ENCODE data around the gene PRR14. TPM values are rescaled to one million over a fixed set of nuclear protein-coding genes. Genes with fewer than 3 reads are reported as not detected.

PRR14 gene
- total and polyA plus RNA-seq, 2 of the 4 experiments (the other 2 are of a cell fraction) = 1.4 to 11.9 TPM

GRCh38 chr16:30649725-30650368, 913 bp upstream of the PRR14 start (continued):
- TF ChIP-seq RFX5 (IDR thresholded peaks at IDR 0.05; ENCODE audit: low read depth, low read length) = no peak

- peak overlapping the region; percentile 84 for H3K4me3 ChIP-seq (ENCODE audit: insufficient read depth, low read depth, low read length)
- H4K8ac ChIP-seq (ENCODE audit: low read depth in 2 of 2, low read length in 2 of 2) = peak overlapping the region; percentile 64 to 85
- peak overlapping the region; percentile 68 for H3K18ac ChIP-seq (ENCODE audit: low read depth, low read length)
- peak overlapping the region; percentile 63 for H3K56ac ChIP-seq (ENCODE audit: extremely low read depth, insufficient read depth, low read length)
- peak overlapping the region; percentile 88 for H2AK9ac ChIP-seq (replicated peaks; ENCODE audit: low read depth, low read length, poor library complexity)
- no peak overlapping the region for H2BK20ac ChIP-seq (ENCODE audit: low read depth, low read length)
- WGBS, 2 experiments (ENCODE audit: extremely low coverage in 2 of 2, insufficient read length in 1 of 2) = 0% methylated on average over 35 of the region's 71 CpGs; no CpG with 5 or more reads in 1 of the 2 experiments
- H4K20me1 ChIP-seq (ENCODE audit: insufficient read depth, low read length) = no peaks in the 10 kb centered on the region
- H4K91ac ChIP-seq (ENCODE audit: insufficient read depth, low read depth, low read length) = peak overlapping the region; percentile 29; the same call in 1 of the 2 replicates
- peak overlapping the region; percentile 94 for H3K23ac ChIP-seq (ENCODE audit: low read depth, low read length)
- peak overlapping the region; percentile 96 for H2AFZ ChIP-seq (replicated peaks; ENCODE audit: low read length, poor library complexity)
- ChIA-PET CTCF (interaction anchor here (1.2 kb wide), 1 partner anchor 17 kb away, joined by 3 read pairs; no protein-coding TSS in a partner anchor), POLR2A (ENCODE audit: unreplicated experiment) (no interaction called here)
- ATAC-seq (ENCODE audit: low read depth) = peak; percentile 79
- peaks cover 17 to 35% of the 10 kb centered on the region in 2 experiments for H3K79me1 ChIP-seq (ENCODE audit: low read depth in 1 of 2, low read length in 2 of 2)
- no peaks in the 10 kb centered on the region for H3K9me3 ChIP-seq (ENCODE audit: control insufficient read depth, insufficient read depth, low read length)
- in situ Hi-C loops (cut with MboI; ENCODE audit: low sequenced_read_pairs) (no loop called here), intact Hi-C loops (cut with micrococcal nuclease) (loop anchor here (2.0 kb wide), 1 partner anchor 125 kb away; the partner anchor contains the start of gene ZNF768), dilution Hi-C loops (cut with HindIII; ENCODE audit: low sequenced_read_pairs, unreplicated experiment) (no loop called here)
- no TSS peak for BruUV-seq (replicated peaks)
- H2AK5ac ChIP-seq (ENCODE audit: low read depth, low read length) = peak overlapping the region; percentile 88
- peak overlapping the region; percentile 80 for H4K5ac ChIP-seq (ENCODE audit: low read depth, low read length)
- peak overlapping the region; percentile 86 for H3K14ac ChIP-seq (replicated peaks; ENCODE audit: low read depth, low read length)
- peak overlapping the region; percentile 95 for H3K4me2 ChIP-seq (ENCODE audit: low read depth, low read length)
- peaks cover 6% of the 10 kb centered on the region; the same call in 1 of the 2 replicates for H3K4me1 ChIP-seq (ENCODE audit: control insufficient read depth, insufficient read depth, low read length)
- H3K4ac ChIP-seq (ENCODE audit: low read depth, low read length) = peak overlapping the region; percentile 83
- peaks cover 26% of the 10 kb centered on the region for H3K36me3 ChIP-seq (ENCODE audit: control insufficient read depth, insufficient read depth, low read length)
- TF ChIP-seq SMC3 (IDR thresholded peaks at IDR 0.05; ENCODE audit: low read depth, low read length) (peak; percentile 22), BHLHE40 (IDR thresholded peaks at IDR 0.05; ENCODE audit: low read depth, low read length) (0 out of 2 replicates have a peak, but pooled peaks have one; percentile 2), CEBPB (IDR thresholded peaks at IDR 0.05; ENCODE audit: low read depth, low read length) (no peak), RAD21 (IDR thresholded peaks at IDR 0.05; ENCODE audit: low read length) (peak; percentile 41)
- TF ChIP-seq, protein P1, sequence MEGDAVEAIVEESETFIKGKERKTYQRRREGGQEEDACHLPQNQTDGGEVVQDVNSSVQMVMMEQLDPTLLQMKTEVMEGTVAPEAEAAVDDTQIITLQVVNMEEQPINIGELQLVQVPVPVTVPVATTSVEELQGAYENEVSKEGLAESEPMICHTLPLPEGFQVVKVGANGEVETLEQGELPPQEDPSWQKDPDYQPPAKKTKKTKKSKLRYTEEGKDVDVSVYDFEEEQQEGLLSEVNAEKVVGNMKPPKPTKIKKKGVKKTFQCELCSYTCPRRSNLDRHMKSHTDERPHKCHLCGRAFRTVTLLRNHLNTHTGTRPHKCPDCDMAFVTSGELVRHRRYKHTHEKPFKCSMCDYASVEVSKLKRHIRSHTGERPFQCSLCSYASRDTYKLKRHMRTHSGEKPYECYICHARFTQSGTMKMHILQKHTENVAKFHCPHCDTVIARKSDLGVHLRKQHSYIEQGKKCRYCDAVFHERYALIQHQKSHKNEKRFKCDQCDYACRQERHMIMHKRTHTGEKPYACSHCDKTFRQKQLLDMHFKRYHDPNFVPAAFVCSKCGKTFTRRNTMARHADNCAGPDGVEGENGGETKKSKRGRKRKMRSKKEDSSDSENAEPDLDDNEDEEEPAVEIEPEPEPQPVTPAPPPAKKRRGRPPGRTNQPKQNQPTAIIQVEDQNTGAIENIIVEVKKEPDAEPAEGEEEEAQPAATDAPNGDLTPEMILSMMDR (conservative IDR thresholded peaks at IDR 0.05; ENCODE audit: low read depth, low read length) = peak; percentile 75
- peak overlapping the region; percentile 82 for H3K9ac ChIP-seq (ENCODE audit: low read depth, low read length)
- peak overlapping the region; percentile 16 for H2BK120ac ChIP-seq (ENCODE audit: low read depth, low read length)
- H2BK15ac ChIP-seq (ENCODE audit: low read depth, low read length) = peak overlapping the region; percentile 3; the same call in 1 of the 3 replicates
- H3K27me3 ChIP-seq (ENCODE audit: control insufficient read depth, insufficient read depth, low read length) = no peaks in the 10 kb centered on the region
- peak overlapping the region; percentile 74 for H2BK5ac ChIP-seq (ENCODE audit: low read depth, low read length, poor library complexity, severe bottlenecking)
- H3K9me1 ChIP-seq (ENCODE audit: insufficient read depth, low read length) = no peaks in the 10 kb centered on the region
- peak; percentile 46 for DNase-seq
- H3K27ac ChIP-seq (ENCODE audit: insufficient read depth, low read length) = peak overlapping the region; percentile 73
Observed at GRCh38 chr16:30651124-30652004, 604 bp downstream of the PRR14 start.
